Transverse colon (tissue), 4 donors: ENCODE results near the gene BPIFB4.

Source experiments
- CTCF ChIP-seq, 5 experiments: fragments of 200-600 bp in 3 of 5; fragments of 450-650 bp in 2 of 5; sonication (generic) in 3 of 5; IDR thresholded peaks; 1 replicate in 2 of 5; 2 replicates in 3 of 5; pipeline ENCODE4 v1.5.1; 2016 to 2017; ENCODE audit warnings: antibody characterized with exemption in 5 of 5, inconsistent platforms in 3 of 5, mild to moderate bottlenecking in 2 of 5, moderate library complexity in 1 of 5
- EP300 ChIP-seq: sonication (generic); formaldehyde crosslinking; IDR thresholded peaks from one replicate; pipeline ENCODE4 v1.6.1; 2017; ENCODE audit warnings: antibody characterized with exemption, low read depth
- POLR2A ChIP-seq: fragments of 450-650 bp; IDR thresholded peaks from one replicate; pipeline ENCODE4 v1.6.1; 2016; ENCODE audit warnings: antibody characterized with exemption, mild to moderate bottlenecking, moderate library complexity
- POLR2AphosphoS5 ChIP-seq, 3 donors: sonication (generic); formaldehyde crosslinking; IDR thresholded peaks; one replicate each; pipeline ENCODE4 v1.6.1; 2016; ENCODE audit warnings: antibody characterized with exemption in 3 of 3

GRCh38 chr20:33059741-33060390 is 19.6 kb upstream of the BPIFB4 start:
- no peak for TF ChIP-seq CTCF (IDR thresholded peaks at IDR 0.05)
- TF ChIP-seq POLR2A: no peak
- no peak for TF ChIP-seq POLR2AphosphoS5 (IDR thresholded peaks at IDR 0.05)
- TF ChIP-seq EP300: no peak
